ENCODE data around the gene FBXO2. TPM values are rescaled to one million over a fixed set of nuclear protein-coding genes. Genes with fewer than 3 reads are reported as not detected.

The FBXO2 gene
- total and polyA plus RNA-seq, 9 of the 15 experiments (the other 6 are each of a cell fraction or from before 2014, with no cell fraction given) = 0.04 to 1.9 (median 0.27) TPM

GRCh38 chr1:11681071-11681771, 27.0 kb upstream of the FBXO2 start, which contains the start of gene MAD2L2 (continued):
- TF ChIP-seq, protein P1, sequence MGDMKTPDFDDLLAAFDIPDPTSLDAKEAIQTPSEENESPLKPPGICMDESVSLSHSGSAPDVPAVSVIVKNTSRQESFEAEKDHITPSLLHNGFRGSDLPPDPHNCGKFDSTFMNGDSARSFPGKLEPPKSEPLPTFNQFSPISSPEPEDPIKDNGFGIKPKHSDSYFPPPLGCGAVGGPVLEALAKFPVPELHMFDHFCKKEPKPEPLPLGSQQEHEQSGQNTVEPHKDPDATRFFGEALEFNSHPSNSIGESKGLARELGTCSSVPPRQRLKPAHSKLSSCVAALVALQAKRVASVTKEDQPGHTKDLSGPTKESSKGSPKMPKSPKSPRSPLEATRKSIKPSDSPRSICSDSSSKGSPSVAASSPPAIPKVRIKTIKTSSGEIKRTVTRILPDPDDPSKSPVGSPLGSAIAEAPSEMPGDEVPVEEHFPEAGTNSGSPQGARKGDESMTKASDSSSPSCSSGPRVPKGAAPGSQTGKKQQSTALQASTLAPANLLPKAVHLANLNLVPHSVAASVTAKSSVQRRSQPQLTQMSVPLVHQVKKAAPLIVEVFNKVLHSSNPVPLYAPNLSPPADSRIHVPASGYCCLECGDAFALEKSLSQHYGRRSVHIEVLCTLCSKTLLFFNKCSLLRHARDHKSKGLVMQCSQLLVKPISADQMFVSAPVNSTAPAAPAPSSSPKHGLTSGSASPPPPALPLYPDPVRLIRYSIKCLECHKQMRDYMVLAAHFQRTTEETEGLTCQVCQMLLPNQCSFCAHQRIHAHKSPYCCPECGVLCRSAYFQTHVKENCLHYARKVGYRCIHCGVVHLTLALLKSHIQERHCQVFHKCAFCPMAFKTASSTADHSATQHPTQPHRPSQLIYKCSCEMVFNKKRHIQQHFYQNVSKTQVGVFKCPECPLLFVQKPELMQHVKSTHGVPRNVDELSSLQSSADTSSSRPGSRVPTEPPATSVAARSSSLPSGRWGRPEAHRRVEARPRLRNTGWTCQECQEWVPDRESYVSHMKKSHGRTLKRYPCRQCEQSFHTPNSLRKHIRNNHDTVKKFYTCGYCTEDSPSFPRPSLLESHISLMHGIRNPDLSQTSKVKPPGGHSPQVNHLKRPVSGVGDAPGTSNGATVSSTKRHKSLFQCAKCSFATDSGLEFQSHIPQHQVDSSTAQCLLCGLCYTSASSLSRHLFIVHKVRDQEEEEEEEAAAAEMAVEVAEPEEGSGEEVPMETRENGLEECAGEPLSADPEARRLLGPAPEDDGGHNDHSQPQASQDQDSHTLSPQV (IDR thresholded peaks at IDR 0.05) = no peak
- no peak for TF ChIP-seq CHD4 (IDR thresholded peaks at IDR 0.05; ENCODE audit: insufficient read depth, insufficient replicate concordance, low read depth, low read length, poor library complexity, severe bottlenecking)
- TF ChIP-seq ZBTB2 (IDR thresholded peaks at IDR 0.05) = no peak
- no peak for TF ChIP-seq TGIF2 (CRISPR knock-in tag; IDR thresholded peaks at IDR 0.05)
- TF ChIP-seq ZNF436 (CRISPR knock-in tag; IDR thresholded peaks at IDR 0.05) = no peak
- TF ChIP-seq PHB (CRISPR knock-in tag; IDR thresholded peaks at IDR 0.05) = no peak
- TF ChIP-seq DACH1 (IDR thresholded peaks at IDR 0.05; ENCODE audit: partially characterized antibody) = peak; percentile 27
- no peak for TF ChIP-seq ZNF444 (CRISPR knock-in tag; IDR thresholded peaks at IDR 0.05)
- TF ChIP-seq ZNF232 (CRISPR knock-in tag; IDR thresholded peaks at IDR 0.05) = no peak
- TF ChIP-seq, protein P2, sequence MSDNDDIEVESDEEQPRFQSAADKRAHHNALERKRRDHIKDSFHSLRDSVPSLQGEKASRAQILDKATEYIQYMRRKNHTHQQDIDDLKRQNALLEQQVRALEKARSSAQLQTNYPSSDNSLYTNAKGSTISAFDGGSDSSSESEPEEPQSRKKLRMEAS (CRISPR knock-in tag; IDR thresholded peaks at IDR 0.05) = 0 out of 2 replicates have a peak, but pooled peaks have one; percentile 52
- no peak for TF ChIP-seq TRIM25 (IDR thresholded peaks at IDR 0.05; ENCODE audit: borderline replicate concordance)
- no peak for TF ChIP-seq NFATC3 (IDR thresholded peaks at IDR 0.05)
- no peak for TF ChIP-seq ZNF707 (CRISPR knock-in tag; conservative IDR thresholded peaks at IDR 0.05)
- TF ChIP-seq CCNT2 (IDR thresholded peaks at IDR 0.05; ENCODE audit: borderline replicate concordance, extremely low read depth, insufficient read length, low read depth, low read length) = peak; percentile 94
- no peak for TF ChIP-seq ZNF143 (CRISPR knock-in tag; IDR thresholded peaks at IDR 0.05)
- TF ChIP-seq, protein P3, sequence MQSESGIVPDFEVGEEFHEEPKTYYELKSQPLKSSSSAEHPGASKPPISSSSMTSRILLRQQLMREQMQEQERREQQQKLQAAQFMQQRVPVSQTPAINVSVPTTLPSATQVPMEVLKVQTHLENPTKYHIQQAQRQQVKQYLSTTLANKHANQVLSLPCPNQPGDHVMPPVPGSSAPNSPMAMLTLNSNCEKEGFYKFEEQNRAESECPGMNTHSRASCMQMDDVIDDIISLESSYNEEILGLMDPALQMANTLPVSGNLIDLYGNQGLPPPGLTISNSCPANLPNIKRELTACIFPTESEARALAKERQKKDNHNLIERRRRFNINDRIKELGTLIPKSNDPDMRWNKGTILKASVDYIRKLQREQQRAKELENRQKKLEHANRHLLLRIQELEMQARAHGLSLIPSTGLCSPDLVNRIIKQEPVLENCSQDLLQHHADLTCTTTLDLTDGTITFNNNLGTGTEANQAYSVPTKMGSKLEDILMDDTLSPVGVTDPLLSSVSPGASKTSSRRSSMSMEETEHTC (IDR thresholded peaks at IDR 0.05) = no peak; the same call in 1 of the 2 replicates
- TF ChIP-seq FOXK1 (CRISPR knock-in tag; IDR thresholded peaks at IDR 0.05; ENCODE audit: borderline replicate concordance) = no peak

Data from K562 (cell line).